Colonic mucosa (tissue), 4 donors: Measurements from ENCODE around the gene AVEN. TPM values are rescaled to one million over a fixed set of nuclear protein-coding genes. Genes with fewer than 3 reads are reported as not detected.
"Not testable (repeated sequence)": the region's sequence is repeated elsewhere in the genome, so short reads cannot be mapped to it uniquely, and the experiment has no call there.

Source experiments
- DNase-seq: peaks from one replicate; pipeline ENCODE4 v3.0.0-alpha.2; 2020
- H3K27ac ChIP-seq: fragments of 200-600 bp; one replicate; pipeline ENCODE4 v1.8.0; 2021
- H3K27me3 ChIP-seq: fragments of 200-600 bp; one replicate; pipeline ENCODE4 v1.8.0; 2021
- H3K36me3 ChIP-seq: fragments of 200-600 bp; one replicate; pipeline ENCODE4 v1.8.0; 2021
- H3K4me1 ChIP-seq: fragments of 200-600 bp; one replicate; pipeline ENCODE4 v1.8.0; 2021; ENCODE audit warnings: mild to moderate bottlenecking
- H3K4me3 ChIP-seq: fragments of 200-600 bp; one replicate; pipeline ENCODE4 v1.8.0; 2021
- H3K9ac ChIP-seq, 2 donors: one replicate each; pipeline ENCODE4 v1.7.0; 2013; ENCODE audit warnings: control low read depth in 2 of 2, low read depth in 2 of 2, low read length in 2 of 2
- H3K9me3 ChIP-seq: fragments of 200-600 bp; one replicate; pipeline ENCODE4 v1.8.0; 2021
- CTCF ChIP-seq: fragments of 200-600 bp; IDR thresholded peaks from one replicate; pipeline ENCODE4 v1.8.0; 2022; ENCODE audit warnings: antibody characterized with exemption, mild to moderate bottlenecking
- intact Hi-C: fragments of 100-400 bp; cut with DNase I; formaldehyde crosslinking; loops from one replicate; pipeline ENCODE4 v1.14.1; 2022
- total RNA-seq, 2 donors: library from RNA; stranded (reverse); fragmentation: NEBNext Ultra II Directional in 1 of 2; extraction: Animal tissue kit (Norgen Biotek cat#: 25700) in 1 of 2; gene quantifications; one replicate each; pipeline ENCODE4 v1.2.1, GENCODE V29; 2021
- donor health status: healthy.
- donor health status: DM: no; HTN: no; CAD: no.
- donor health status: DM: no; HTN: no; CAD: no.

AVEN gene
- total RNA-seq, 2 donors from 2014 or later: 10.0 to 13.9 TPM

- H3K9ac ChIP-seq: no peak overlapping the region
- H3K27ac ChIP-seq: no peak overlapping the region
- H3K4me3 ChIP-seq: no peak overlapping the region
- no peaks in the 10 kb centered on the region for H3K27me3 ChIP-seq
- no peaks in the 10 kb centered on the region for H3K9me3 ChIP-seq
- H3K4me1 ChIP-seq: no peaks in the 10 kb centered on the region
- intact Hi-C loops: no loop called here
- no peak for TF ChIP-seq CTCF
- no peaks in the 10 kb centered on the region for H3K36me3 ChIP-seq
- DNase-seq: no peak
Observed at GRCh38 chr15:34019369-34019990, 19.5 kb downstream of the AVEN start.

- DNase-seq, H3K4me1 ChIP-seq, intact Hi-C loops, H3K27ac ChIP-seq, H3K36me3 ChIP-seq, H3K9me3 ChIP-seq, H3K9ac ChIP-seq, H3K4me3 ChIP-seq, H3K27me3 ChIP-seq: not testable (repeated sequence)
Observed at GRCh38 chr15:34018738-34019137, 20.3 kb downstream of the AVEN start.

GRCh38 chr15:34018021-34018645 lies 20.9 kb downstream of the AVEN start:
- no peak for TF ChIP-seq CTCF
- no peak for DNase-seq
- intact Hi-C loops: no loop called here

GRCh38 chr15:34014556-34014955 lies 24.4 kb downstream of the AVEN start:
- TF ChIP-seq CTCF: no peak
- intact Hi-C loops: no loop called here
- DNase-seq: no peak

More at GRCh38 chr15:34018021-34018645, 20.9 kb downstream of the AVEN start:
- Histone ChIP-seq H3K36me3 (no peaks in the 10 kb centered on the region), H3K9ac (no peak overlapping the region), H3K9me3 (no peaks in the 10 kb centered on the region), H3K4me1 (no peaks in the 10 kb centered on the region), H3K27me3 (no peaks in the 10 kb centered on the region), H3K27ac (no peak overlapping the region), H3K4me3 (no peak overlapping the region)

GRCh38 chr15:34013746-34014145 lies 25.3 kb downstream of the AVEN start:
- Histone ChIP-seq H3K36me3 (no peaks in the 10 kb centered on the region), H3K27me3 (no peaks in the 10 kb centered on the region), H3K9me3 (no peaks in the 10 kb centered on the region), H3K27ac (no peak overlapping the region), H3K4me1 (no peaks in the 10 kb centered on the region), H3K9ac (no peak overlapping the region), H3K4me3 (no peak overlapping the region)
- intact Hi-C loops: no loop called here
- no peak for DNase-seq
- no peak for TF ChIP-seq CTCF

More at GRCh38 chr15:34014556-34014955, 24.4 kb downstream of the AVEN start:
- H3K36me3 ChIP-seq: no peaks in the 10 kb centered on the region
- no peak overlapping the region for H3K9ac ChIP-seq
- H3K4me1 ChIP-seq: no peaks in the 10 kb centered on the region
- H3K27ac ChIP-seq: no peak overlapping the region
- no peaks in the 10 kb centered on the region for H3K9me3 ChIP-seq
- H3K27me3 ChIP-seq: no peaks in the 10 kb centered on the region
- H3K4me3 ChIP-seq: no peak overlapping the region

- Histone ChIP-seq H3K9me3 (no peaks in the 10 kb centered on the region), H3K36me3 (no peaks in the 10 kb centered on the region), H3K9ac (no peak overlapping the region), H3K4me1 (no peaks in the 10 kb centered on the region), H3K27ac (no peak overlapping the region), H3K27me3 (no peaks in the 10 kb centered on the region), H3K4me3 (no peak overlapping the region)
- DNase-seq: no peak
- intact Hi-C loops: no loop called here
- TF ChIP-seq CTCF: no peak
Observed at GRCh38 chr15:34012461-34013028, 26.5 kb downstream of the AVEN start.
